ENCODE measurements around the gene OCIAD1.
"Not testable (repeated sequence)": the region's sequence is repeated elsewhere in the genome, so short reads cannot be mapped to it uniquely, and the experiment has no call there.

The OCIAD1 gene, protein sequence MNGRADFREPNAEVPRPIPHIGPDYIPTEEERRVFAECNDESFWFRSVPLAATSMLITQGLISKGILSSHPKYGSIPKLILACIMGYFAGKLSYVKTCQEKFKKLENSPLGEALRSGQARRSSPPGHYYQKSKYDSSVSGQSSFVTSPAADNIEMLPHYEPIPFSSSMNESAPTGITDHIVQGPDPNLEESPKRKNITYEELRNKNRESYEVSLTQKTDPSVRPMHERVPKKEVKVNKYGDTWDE

GRCh38 chr4:48830706-48831531, at the start of gene OCIAD1:
Gene OCIAD1 (plus strand): TSS chr4:48831088. CDS start chr4:48832625, 1,537 bp downstream.
- peak; percentile 76 to 87 for DNase-seq (ENCODE audit: low read depth in 2 of 2)

- DNase-seq (ENCODE audit: low read depth in 2 of 2): no peak
These were observed 48.9 kb upstream of the OCIAD1 start for GRCh38 chr4:48781968-48782367.

- DNase-seq (ENCODE audit: low read depth in 2 of 2): no peak
These were observed 45.6 kb upstream of the OCIAD1 start for GRCh38 chr4:48785302-48785701.

GRCh38 chr4:48786549-48786948, 44.3 kb upstream of the OCIAD1 start:
- no peak for DNase-seq (ENCODE audit: low read depth in 2 of 2)

DNA sequence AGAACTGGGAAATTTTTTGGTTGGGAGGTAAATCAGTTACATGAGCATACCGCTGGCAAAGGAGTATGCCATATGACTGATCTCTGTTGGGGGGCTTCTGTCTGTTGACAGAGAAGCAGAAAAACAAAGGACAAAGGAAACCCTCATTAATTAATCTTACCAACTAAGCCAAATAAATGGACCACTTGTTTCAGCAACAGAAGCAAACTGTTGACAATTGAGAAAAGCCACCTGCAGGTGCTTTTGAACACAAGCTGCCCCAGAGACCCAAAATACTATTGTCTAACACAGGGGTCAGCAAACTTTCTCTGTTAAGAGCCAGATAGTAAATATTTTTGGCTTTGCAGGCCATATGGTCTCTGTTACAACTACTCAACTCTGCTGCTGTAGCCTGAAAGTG, 43.8 kb upstream of the OCIAD1 start:
- DNase-seq (ENCODE audit: low read depth in 2 of 2): no peak

DNA sequence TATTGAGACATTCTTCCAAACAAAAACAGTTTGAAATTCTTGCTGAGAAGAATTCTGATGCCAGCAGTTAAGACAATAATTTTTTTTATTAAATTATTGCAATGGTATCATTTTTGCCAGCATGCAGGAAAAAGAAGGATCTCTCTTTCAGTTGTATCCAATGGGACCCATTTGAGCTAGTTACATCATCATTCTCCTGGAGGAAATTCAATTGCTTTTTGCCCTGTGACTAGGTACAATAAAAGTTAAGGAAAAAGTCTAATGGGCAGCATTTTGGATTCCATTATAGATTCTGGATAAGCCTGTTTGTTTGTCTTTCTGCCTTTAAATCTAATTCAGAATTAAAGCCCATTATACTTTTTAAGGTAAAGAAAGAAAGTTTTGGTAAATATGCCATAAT, 40.3 kb upstream of the OCIAD1 start:
- no peak for DNase-seq (ENCODE audit: low read depth in 2 of 2)

DNA sequence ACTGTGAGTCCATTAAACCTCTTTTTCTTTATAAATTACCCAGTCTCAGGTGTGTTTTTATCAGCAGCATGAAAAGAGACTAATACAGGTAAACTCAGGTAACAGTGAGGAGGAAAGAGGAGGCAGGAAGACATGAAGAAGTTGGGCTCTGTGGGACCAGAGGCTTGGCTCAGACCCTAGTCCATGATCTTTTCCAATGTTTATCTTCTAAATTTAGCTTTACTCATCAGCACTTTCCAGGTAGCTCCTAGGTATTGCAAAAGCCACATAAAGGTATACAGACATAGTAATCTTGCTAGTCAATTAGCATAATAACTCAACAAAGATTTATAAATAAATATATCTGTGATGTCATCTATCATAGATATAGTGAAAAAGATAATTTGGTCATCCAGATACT, 39.6 kb upstream of the OCIAD1 start:
- DNase-seq (ENCODE audit: low read depth in 2 of 2): no peak

DNA sequence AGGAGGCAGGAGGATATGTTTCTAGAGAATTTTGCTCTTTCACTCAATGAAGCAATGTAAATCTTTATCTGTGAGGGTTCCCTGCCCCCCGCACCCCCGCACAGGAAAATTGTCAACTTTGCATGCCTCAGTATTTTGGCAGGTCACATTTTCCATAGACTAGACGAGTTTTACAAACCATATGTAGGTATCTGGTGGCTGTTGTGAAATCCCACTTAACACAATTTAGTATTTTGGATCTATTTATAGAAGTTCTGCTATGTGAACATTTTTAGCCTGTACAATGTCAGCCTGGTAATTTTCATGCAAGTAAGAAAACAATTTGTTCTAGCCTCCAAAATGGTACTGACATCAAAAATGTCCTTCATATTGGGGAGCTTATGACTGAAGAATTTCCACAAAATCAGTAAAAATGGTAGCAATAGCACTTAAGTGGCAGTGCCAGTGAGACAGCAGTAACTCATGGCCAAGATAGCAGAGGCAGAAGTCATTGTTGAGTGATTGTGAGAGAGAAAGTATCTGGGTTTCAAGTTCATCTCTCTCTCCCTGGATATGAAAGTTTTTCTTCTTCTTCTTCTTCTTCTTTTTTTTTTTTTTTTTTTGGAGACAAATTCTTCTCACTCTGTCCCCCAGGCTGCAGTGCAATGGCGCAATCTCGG, 38.4 kb upstream of the OCIAD1 start:
- no peak for DNase-seq (ENCODE audit: low read depth in 2 of 2)

- no peak for DNase-seq (ENCODE audit: low read depth in 2 of 2)
These were observed 35.8 kb upstream of the OCIAD1 start for GRCh38 chr4:48795108-48795507.

GRCh38 chr4:48796191-48796926, 34.5 kb upstream of the OCIAD1 start:
- no peak for DNase-seq (ENCODE audit: low read depth in 2 of 2)

DNA sequence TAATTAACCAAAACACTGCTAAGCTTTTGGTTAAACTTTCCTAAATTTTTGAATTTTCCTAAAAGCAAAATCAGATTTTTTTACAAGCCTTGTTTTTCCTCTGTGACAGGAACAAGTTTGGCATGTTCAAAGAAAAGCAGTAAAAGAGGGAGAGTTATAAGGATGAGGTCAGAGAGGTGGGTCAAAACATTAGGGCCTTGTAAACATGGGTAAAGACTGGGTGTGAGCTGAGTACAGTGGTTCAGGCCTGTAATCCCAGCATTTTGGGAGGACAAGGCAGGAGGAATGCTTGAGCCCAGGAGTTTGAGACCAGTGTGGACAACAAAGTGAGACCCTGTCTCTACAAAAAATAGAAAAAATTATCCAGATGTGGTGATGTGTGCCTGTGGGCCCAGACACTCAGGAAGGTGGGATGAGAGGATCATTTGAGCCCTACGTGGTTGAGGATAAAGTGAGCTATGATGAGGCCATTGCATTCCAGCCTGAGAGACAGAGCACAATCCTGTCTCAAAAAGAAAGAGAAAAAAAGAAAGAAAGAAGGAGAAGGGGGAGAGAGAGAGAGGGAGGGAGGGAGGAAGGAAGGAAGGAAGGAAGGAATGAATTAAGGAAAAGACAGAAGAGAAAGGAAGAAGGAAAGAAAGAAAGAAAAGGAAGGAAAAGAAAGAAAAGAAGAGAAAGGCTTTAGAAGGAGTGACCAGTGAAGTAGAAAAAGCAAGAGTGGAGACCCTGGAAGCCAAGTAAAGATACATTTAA, 33.8 kb upstream of the OCIAD1 start:
- no peak for DNase-seq (ENCODE audit: low read depth in 2 of 2)

GRCh38 chr4:48798117-48798516, 32.8 kb upstream of the OCIAD1 start:
- DNase-seq (ENCODE audit: low read depth in 2 of 2): no peak

GRCh38 chr4:48799157-48799556, 31.7 kb upstream of the OCIAD1 start:
- DNase-seq (ENCODE audit: low read depth in 2 of 2): no peak

- DNase-seq (ENCODE audit: low read depth in 2 of 2): not testable (repeated sequence)
These were observed 30.7 kb upstream of the OCIAD1 start for GRCh38 chr4:48800155-48800554.

- DNase-seq (ENCODE audit: low read depth in 2 of 2): no peak
These were observed 29.7 kb upstream of the OCIAD1 start for GRCh38 chr4:48801016-48801715.

DNA sequence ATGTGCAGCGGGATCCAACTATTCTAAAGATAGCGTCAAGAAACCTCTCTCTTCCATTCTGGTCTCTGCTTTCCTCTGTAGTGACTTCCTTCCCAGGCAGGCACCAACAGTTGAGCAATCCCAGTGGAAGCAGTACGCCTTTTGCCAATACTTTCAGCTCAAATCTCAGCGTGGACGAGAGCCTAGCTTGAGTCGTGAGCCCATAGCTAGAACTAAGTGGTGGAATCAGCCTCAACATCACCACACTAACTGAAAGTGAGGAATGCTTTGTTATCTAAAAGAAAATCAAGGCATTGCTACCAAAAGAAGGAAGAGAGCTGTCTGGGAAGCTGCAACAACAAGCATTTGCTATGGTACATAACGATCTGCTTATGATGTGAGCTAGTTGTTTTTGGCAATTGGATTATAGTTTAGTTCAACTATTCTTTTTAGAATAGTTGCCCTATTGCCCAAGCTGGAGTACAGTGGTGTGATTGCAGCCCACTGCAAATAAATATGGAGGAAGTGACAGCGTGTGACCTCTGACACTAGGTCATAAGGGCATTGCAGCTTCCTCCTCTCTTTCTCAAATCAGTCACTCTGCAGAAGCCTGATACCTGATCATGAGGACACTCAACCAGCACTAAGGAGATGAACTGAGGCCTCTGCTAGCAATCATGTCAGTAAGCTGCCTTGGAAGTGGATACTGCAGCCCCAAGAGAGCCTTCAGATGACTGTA, 26.1 kb upstream of the OCIAD1 start:
- no peak for DNase-seq (ENCODE audit: low read depth in 2 of 2)

DNA sequence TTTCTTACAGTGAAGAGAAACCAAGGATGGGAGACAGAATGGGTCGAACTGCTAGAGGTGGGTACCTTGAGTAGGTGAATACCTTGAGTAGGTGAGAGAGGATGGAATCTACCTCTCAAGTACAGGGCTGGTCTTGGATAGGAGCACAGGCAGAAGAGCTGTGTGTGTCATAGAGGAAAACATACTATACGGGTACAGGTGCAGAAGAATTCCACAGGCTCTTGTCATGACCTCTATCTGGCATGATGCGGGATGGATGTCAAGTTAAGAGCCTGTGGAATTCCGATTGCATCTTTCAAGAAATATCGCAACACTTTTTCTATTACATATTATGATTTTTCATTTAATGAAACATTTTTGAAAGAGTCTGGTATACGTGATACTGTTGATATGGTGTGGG, 18.0 kb upstream of the OCIAD1 start:
- no peak for DNase-seq (ENCODE audit: low read depth in 2 of 2)

GRCh38 chr4:48813964-48814363, 16.9 kb upstream of the OCIAD1 start:
- DNase-seq (ENCODE audit: low read depth in 2 of 2): no peak

- DNase-seq (ENCODE audit: low read depth in 2 of 2): no peak
These were observed 15.4 kb upstream of the OCIAD1 start for GRCh38 chr4:48815483-48815882.

- DNase-seq (ENCODE audit: low read depth in 2 of 2): not testable (repeated sequence)
These were observed 14.6 kb upstream of the OCIAD1 start for GRCh38 chr4:48816297-48816696.

All from stimulated activated CD8-positive, alpha-beta memory T cell treated with anti-CD3 and anti-CD28 coated beads, Interleukin-7, amount 100 ng/mL, for 1 hour (primary cell).